ENCODE measurements around the gene ZNF839. TPM values are rescaled to one million over a fixed set of nuclear protein-coding genes. Genes with fewer than 3 reads are reported as not detected.

The ZNF839 gene
- polyA plus RNA-seq, 2 of the 4 experiments (the other 2 are of a cell fraction): 6.0 to 10.8 TPM

DNA sequence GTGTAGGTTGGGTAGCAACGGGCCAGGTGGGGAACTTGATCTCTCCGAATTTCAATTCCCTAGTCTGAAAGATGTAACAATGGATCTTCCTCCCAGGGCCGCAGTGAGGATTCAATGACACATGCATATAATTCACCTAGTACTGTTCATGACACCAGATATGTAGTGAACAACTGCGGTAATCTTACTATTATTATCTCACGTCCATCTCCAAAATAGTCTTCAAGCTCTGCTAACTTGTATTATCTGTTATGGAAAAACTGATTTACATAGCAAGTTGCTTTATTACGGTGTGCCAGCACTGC lies 41.0 kb upstream of the ZNF839 start:
- Histone ChIP-seq H3K4me3 (no peak overlapping the region), H3K4me1 (peaks cover 53% of the 10 kb centered on the region), H3K9me3 (peaks cover 14% of the 10 kb centered on the region; the same call in 1 of the 3 replicates), H3K27ac (peak overlapping the region; percentile 87 to 92), H3K4me2 (peak overlapping the region; percentile 73; the same call in 2 of the 3 replicates)
- no peak for FAIRE-seq
- 96% methylated on average over 6 of the region's 6 CpGs for WGBS (ENCODE audit: missing lambda C conversion rate)
- TF ChIP-seq RFX5 (IDR thresholded peaks at IDR 0.05) (no peak), HOXA7 (CRISPR knock-in tag; IDR thresholded peaks at IDR 0.05) (no peak), RNF2 (IDR thresholded peaks at IDR 0.05; ENCODE audit: borderline replicate concordance, low read depth) (no peak), ZC3H11A (IDR thresholded peaks at IDR 0.05) (no peak), NFE2L2 (conservative IDR thresholded peaks at IDR 0.05; ENCODE audit: low read length) (no peak), FOXS1 (CRISPR knock-in tag; IDR thresholded peaks at IDR 0.05) (no peak)
- TF ChIP-seq, protein P1, sequence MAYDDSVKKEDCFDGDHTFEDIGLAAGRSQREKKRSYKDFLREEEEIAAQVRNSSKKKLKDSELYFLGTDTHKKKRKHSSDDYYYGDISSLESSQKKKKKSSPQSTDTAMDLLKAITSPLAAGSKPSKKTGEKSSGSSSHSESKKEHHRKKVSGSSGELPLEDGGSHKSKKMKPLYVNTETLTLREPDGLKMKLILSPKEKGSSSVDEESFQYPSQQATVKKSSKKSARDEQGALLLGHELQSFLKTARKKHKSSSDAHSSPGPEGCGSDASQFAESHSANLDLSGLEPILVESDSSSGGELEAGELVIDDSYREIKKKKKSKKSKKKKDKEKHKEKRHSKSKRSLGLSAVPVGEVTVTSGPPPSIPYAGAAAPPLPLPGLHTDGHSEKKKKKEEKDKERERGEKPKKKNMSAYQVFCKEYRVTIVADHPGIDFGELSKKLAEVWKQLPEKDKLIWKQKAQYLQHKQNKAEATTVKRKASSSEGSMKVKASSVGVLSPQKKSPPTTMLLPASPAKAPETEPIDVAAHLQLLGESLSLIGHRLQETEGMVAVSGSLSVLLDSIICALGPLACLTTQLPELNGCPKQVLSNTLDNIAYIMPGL (CRISPR knock-in tag; IDR thresholded peaks at IDR 0.05; ENCODE audit: borderline replicate concordance): no peak
- TF ChIP-seq, protein P2, sequence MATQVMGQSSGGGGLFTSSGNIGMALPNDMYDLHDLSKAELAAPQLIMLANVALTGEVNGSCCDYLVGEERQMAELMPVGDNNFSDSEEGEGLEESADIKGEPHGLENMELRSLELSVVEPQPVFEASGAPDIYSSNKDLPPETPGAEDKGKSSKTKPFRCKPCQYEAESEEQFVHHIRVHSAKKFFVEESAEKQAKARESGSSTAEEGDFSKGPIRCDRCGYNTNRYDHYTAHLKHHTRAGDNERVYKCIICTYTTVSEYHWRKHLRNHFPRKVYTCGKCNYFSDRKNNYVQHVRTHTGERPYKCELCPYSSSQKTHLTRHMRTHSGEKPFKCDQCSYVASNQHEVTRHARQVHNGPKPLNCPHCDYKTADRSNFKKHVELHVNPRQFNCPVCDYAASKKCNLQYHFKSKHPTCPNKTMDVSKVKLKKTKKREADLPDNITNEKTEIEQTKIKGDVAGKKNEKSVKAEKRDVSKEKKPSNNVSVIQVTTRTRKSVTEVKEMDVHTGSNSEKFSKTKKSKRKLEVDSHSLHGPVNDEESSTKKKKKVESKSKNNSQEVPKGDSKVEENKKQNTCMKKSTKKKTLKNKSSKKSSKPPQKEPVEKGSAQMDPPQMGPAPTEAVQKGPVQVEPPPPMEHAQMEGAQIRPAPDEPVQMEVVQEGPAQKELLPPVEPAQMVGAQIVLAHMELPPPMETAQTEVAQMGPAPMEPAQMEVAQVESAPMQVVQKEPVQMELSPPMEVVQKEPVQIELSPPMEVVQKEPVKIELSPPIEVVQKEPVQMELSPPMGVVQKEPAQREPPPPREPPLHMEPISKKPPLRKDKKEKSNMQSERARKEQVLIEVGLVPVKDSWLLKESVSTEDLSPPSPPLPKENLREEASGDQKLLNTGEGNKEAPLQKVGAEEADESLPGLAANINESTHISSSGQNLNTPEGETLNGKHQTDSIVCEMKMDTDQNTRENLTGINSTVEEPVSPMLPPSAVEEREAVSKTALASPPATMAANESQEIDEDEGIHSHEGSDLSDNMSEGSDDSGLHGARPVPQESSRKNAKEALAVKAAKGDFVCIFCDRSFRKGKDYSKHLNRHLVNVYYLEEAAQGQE (IDR thresholded peaks at IDR 0.05): no peak
- DNase-seq (ENCODE audit: low read depth in 1 of 2, low spot score in 1 of 2): no peak
- ChIA-PET POLR2A (no interaction called here), CTCF (interaction anchor here (0.9 to 1.8 kb wide), 4 partner anchors 16 to 38 kb away, joined by 3 to 7 read pairs (median 4); no protein-coding TSS in a partner anchor)
- no peak for ATAC-seq

DNA sequence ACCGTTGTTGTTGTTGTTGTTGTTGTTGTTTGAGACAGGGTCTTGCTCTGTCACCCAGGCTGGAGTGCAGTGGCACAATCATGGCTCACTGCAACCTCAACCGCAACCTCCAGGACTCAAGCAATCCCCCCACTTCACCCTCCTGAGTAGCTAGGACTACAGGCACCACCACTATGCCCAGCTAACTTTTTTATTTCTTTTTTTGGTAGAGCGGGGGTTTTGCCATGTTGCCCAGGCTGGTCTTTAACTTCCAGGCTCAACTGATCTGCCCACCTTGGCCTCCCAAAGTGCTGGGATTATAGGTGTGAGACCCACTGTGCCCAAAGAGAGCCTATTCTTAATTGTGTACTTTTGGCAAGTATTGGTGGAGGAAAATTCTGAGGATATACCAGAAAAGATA lies 40.3 kb upstream of the ZNF839 start:
- FAIRE-seq (no peak), ATAC-seq (peak in 1 of 2 experiments; percentile 35; a peak in 3 of 6 replicates)
- POLR2A ChIA-PET: no interaction called here

More for the DNA sequence above, 40.3 kb upstream of the ZNF839 start:
- no peak for DNase-seq (ENCODE audit: low read depth in 1 of 2, low spot score in 1 of 2)
- 41% methylated on average over 3 of the region's 3 CpGs for WGBS (ENCODE audit: missing lambda C conversion rate)
- no peak overlapping the region; the same call in 2 of the 3 replicates for H3K4me3 ChIP-seq
- H3K4me2 ChIP-seq: peak overlapping the region; percentile 73
- TF ChIP-seq EHF (CRISPR knock-in tag; IDR thresholded peaks at IDR 0.05): peak; percentile 59; the same call in 1 of the 2 replicates
- TF ChIP-seq HOXB13 (CRISPR knock-in tag; IDR thresholded peaks at IDR 0.05; ENCODE audit: low read depth): peak; percentile 79
- TF ChIP-seq, protein P3, sequence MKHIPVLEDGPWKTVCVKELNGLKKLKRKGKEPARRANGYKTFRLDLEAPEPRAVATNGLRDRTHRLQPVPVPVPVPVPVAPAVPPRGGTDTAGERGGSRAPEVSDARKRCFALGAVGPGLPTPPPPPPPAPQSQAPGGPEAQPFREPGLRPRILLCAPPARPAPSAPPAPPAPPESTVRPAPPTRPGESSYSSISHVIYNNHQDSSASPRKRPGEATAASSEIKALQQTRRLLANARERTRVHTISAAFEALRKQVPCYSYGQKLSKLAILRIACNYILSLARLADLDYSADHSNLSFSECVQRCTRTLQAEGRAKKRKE (CRISPR knock-in tag; IDR thresholded peaks at IDR 0.05; ENCODE audit: low read depth): peak; percentile 66; the same call in 1 of the 2 replicates
- TF ChIP-seq, protein P4, sequence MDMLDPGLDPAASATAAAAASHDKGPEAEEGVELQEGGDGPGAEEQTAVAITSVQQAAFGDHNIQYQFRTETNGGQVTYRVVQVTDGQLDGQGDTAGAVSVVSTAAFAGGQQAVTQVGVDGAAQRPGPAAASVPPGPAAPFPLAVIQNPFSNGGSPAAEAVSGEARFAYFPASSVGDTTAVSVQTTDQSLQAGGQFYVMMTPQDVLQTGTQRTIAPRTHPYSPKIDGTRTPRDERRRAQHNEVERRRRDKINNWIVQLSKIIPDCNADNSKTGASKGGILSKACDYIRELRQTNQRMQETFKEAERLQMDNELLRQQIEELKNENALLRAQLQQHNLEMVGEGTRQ (IDR thresholded peaks at IDR 0.05): no peak
- no peak for TF ChIP-seq JUN (IDR thresholded peaks at IDR 0.05)
- TF ChIP-seq TP53 (CRISPR knock-in tag; IDR thresholded peaks at IDR 0.05): 0 out of 2 replicates have a peak, but pooled peaks have one; percentile 23
- TF ChIP-seq ZNF302 (CRISPR knock-in tag; IDR thresholded peaks at IDR 0.05): peak; percentile 77; the same call in 1 of the 2 replicates
- no peak for TF ChIP-seq ESRRA (IDR thresholded peaks at IDR 0.05; ENCODE audit: borderline replicate concordance, low read length)
- peak; percentile 22; the same call in 1 of the 2 replicates for TF ChIP-seq HOXA7 (CRISPR knock-in tag; IDR thresholded peaks at IDR 0.05)
- H3K4me1 ChIP-seq: peaks cover 58% of the 10 kb centered on the region
- peaks cover 14% of the 10 kb centered on the region; the same call in 1 of the 3 replicates for H3K9me3 ChIP-seq
- CTCF ChIA-PET: interaction anchor here (0.6 to 1.5 kb wide), 5 partner anchors 23 to 53 kb away, joined by 3 to 7 read pairs (median 3); no protein-coding TSS in a partner anchor
- H3K27ac ChIP-seq: peak overlapping the region; percentile 87 to 92
